Naive B cell (primary cell): ENCODE measurements around the gene PPP2R1B. TPM values are rescaled to one million over a fixed set of nuclear protein-coding genes. Genes with fewer than 3 reads are reported as not detected.

ENCODE experiments used
- ATAC-seq, 2 donors: fragments of 150-1000 bp; cut with Tn5 transposase; 2 replicates each; pipeline ENCODE4 v1.10.0; 2021; ENCODE audit warnings: low read depth in 2 of 2, mild to moderate bottlenecking in 2 of 2, moderate library complexity in 2 of 2
- DNase-seq: peaks from one replicate; pipeline ENCODE4 v3.0.0; 2022
- H3K27ac Mint-ChIP-seq, 6 donors: one replicate each; pipeline ENCODE4 v1.8.0; 2020 to 2022; ENCODE audit warnings: mild to moderate bottlenecking in 6 of 6, mixed read lengths in 6 of 6, moderate library complexity in 5 of 6, inconsistent platforms in 2 of 6
- H3K27me3 Mint-ChIP-seq, 3 donors: one replicate each; pipeline ENCODE4 v1.8.0; 2021 to 2022; ENCODE audit warnings: mixed read lengths in 3 of 3, mild to moderate bottlenecking in 1 of 3
- H3K36me3 Mint-ChIP-seq, 2 donors: one replicate each; pipeline ENCODE4 v1.8.0; 2020 to 2022; ENCODE audit warnings: mixed read lengths in 2 of 2, inconsistent platforms in 1 of 2, mild to moderate bottlenecking in 1 of 2
- H3K4me1 Mint-ChIP-seq, 3 donors: one replicate each; pipeline ENCODE4 v1.8.0; 2020 to 2022; ENCODE audit warnings: mixed read lengths in 3 of 3, inconsistent platforms in 1 of 3, mild to moderate bottlenecking in 1 of 3, moderate library complexity in 1 of 3
- H3K4me3 Mint-ChIP-seq, 8 donors: one replicate each; pipeline ENCODE4 v1.8.0; 2020 to 2022; ENCODE audit warnings: mild to moderate bottlenecking in 8 of 8, mixed read lengths in 8 of 8, moderate library complexity in 8 of 8, inconsistent platforms in 2 of 8
- H3K9me3 Mint-ChIP-seq, 7 donors: one replicate each; pipeline ENCODE4 v1.8.0; 2020 to 2022; ENCODE audit warnings: mixed read lengths in 7 of 7, mild to moderate bottlenecking in 5 of 7, inconsistent platforms in 2 of 7, moderate library complexity in 1 of 7
- polyA plus RNA-seq, 6 donors: library from polyadenylated mRNA; unstranded; fragments of 300-500 nt; fragmentation: Illumina TruSeq; gene quantifications; one replicate each; pipeline ENCODE4 v1.2.3, GENCODE V29; 2021; ENCODE audit warnings: low read depth in 6 of 6

PPP2R1B gene
- polyA plus RNA-seq, 6 donors from 2014 or later: 14.8 to 23.0 (median 18.6) TPM

- Mint-ChIP-seq H3K9me3 (no peaks in the 10 kb centered on the region), H3K4me1 (peaks cover under 1 to 9% (median 7%) of the 10 kb centered on the region in 3 donors), H3K36me3 (peaks cover 27 to 28% of the 10 kb centered on the region in 2 donors), H3K4me3 (no peak overlapping the region), H3K27ac (no peak overlapping the region), H3K27me3 (no peaks in the 10 kb centered on the region)
- ATAC-seq (no peak), DNase-seq (no peak)
These were observed 63.6 kb downstream of the PPP2R1B start for GRCh38 chr11:111702623-111703022.

DNA sequence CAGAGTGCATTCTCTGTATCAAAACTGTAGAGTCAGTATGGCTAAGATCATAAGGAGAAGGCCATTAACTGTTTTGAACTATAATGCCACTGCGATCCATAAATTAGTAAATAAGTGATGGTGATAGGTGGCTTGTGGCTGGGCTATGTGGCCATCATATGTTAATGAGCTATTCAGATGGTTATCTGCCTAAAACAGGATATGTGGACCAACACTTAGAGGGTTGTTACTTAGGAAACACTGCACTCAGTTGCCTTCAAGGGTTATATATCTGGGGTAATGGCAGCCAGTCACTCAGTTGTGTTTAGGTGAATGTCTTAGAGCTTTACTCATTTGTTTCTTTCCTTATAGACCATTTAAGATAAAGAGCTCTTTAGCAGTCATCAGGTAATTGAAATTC, 66.0 kb downstream of the PPP2R1B start:
- peaks cover 6 to 14% (median 10%) of the 10 kb centered on the region in 3 donors for H3K4me1 Mint-ChIP-seq
- peaks cover 11 to 15% of the 10 kb centered on the region in 2 donors for H3K36me3 Mint-ChIP-seq
- H3K27ac Mint-ChIP-seq: no peak overlapping the region
- H3K9me3 Mint-ChIP-seq: no peaks in the 10 kb centered on the region
- H3K4me3 Mint-ChIP-seq: no peak overlapping the region
- no peaks in the 10 kb centered on the region for H3K27me3 Mint-ChIP-seq
- ATAC-seq: no peak
- no peak for DNase-seq

- DNase-seq: no peak
- H3K4me1 Mint-ChIP-seq: peaks cover 9 to 16% (median 14%) of the 10 kb centered on the region in 3 donors
- ATAC-seq: no peak
- H3K4me3 Mint-ChIP-seq: no peak overlapping the region
- H3K27me3 Mint-ChIP-seq: no peaks in the 10 kb centered on the region
- no peaks in the 10 kb centered on the region for H3K9me3 Mint-ChIP-seq
- peaks cover 10% of the 10 kb centered on the region in 2 donors for H3K36me3 Mint-ChIP-seq
- H3K27ac Mint-ChIP-seq: no peak overlapping the region
These were observed 66.5 kb downstream of the PPP2R1B start for GRCh38 chr11:111699579-111700156.

- Mint-ChIP-seq H3K4me1 (peaks cover 11 to 18% (median 15%) of the 10 kb centered on the region in 3 donors), H3K27ac (no peak overlapping the region), H3K4me3 (no peak overlapping the region), H3K27me3 (no peaks in the 10 kb centered on the region), H3K9me3 (no peaks in the 10 kb centered on the region), H3K36me3 (peaks cover 9 to 10% of the 10 kb centered on the region in 2 donors)
- ATAC-seq (no peak), DNase-seq (no peak)
These were observed 67.2 kb downstream of the PPP2R1B start for GRCh38 chr11:111698852-111699559.

DNA sequence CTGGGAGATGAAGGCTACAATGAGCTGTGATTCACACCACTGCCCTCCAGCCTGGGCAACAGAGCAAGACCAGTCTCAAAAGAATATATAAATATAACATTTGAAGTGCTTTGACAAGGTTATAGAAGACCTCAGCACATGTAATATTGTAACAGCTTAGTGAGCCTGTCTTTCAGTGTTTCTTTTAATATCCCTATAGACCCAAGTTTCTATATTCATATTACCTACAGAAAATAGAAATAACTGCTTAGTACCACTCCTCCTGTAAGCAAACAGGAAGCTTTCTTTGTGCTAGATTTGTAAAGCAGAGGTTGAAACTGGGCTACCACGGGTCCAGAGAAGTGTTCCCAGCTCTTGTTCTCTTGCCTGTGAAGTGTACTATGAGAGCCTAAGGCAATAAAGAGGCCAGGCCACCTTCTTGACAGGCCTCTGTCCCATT, 68.2 kb downstream of the PPP2R1B start:
- ATAC-seq (no peak), DNase-seq (no peak)
- peaks cover 0 to 5% of the 10 kb centered on the region in 2 donors for H3K36me3 Mint-ChIP-seq
- H3K27ac Mint-ChIP-seq: peak overlapping the region in 1 of 6 donors; percentile 62
- H3K27me3 Mint-ChIP-seq: no peaks in the 10 kb centered on the region
- H3K4me3 Mint-ChIP-seq: no peak overlapping the region
- peaks cover 11 to 18% (median 15%) of the 10 kb centered on the region in 3 donors for H3K4me1 Mint-ChIP-seq
- H3K9me3 Mint-ChIP-seq: no peaks in the 10 kb centered on the region

- H3K4me1 Mint-ChIP-seq: peaks cover 11 to 18% (median 15%) of the 10 kb centered on the region in 3 donors
- ATAC-seq: no peak
- no peak for DNase-seq
- no peaks in the 10 kb centered on the region for H3K27me3 Mint-ChIP-seq
- no peaks in the 10 kb centered on the region for H3K36me3 Mint-ChIP-seq
- H3K9me3 Mint-ChIP-seq: no peaks in the 10 kb centered on the region
- no peak overlapping the region for H3K4me3 Mint-ChIP-seq
- no peak overlapping the region for H3K27ac Mint-ChIP-seq
These were observed 69.6 kb downstream of the PPP2R1B start for GRCh38 chr11:111696556-111696955.

DNA sequence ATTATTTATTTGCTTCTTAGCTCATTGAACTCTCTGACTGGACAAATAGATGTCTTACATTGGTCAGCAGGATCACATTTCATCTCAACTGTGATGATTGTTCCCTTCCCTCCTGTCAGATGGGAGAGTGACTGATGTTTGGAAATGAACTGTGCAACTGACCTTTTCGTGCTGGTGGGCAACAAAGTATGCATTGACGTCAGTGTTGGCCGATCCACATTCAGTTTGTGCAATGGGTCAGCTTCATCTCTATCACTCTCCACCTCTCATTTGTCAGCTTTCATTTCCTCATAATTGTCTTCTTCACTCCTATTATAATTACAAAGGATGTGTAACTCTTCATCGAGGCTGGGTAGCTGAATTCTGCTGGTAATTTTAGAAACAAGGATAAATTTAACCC, 71.3 kb downstream of the PPP2R1B start:
- DNase-seq (no peak), ATAC-seq (no peak)
- Mint-ChIP-seq H3K4me3 (no peak overlapping the region), H3K36me3 (peaks cover 0 to 4% of the 10 kb centered on the region in 2 donors), H3K9me3 (peaks cover 0 to 2% (median 0%) of the 10 kb centered on the region in 7 donors), H3K27me3 (no peaks in the 10 kb centered on the region), H3K4me1 (peaks cover 11 to 18% (median 15%) of the 10 kb centered on the region in 3 donors), H3K27ac (peak overlapping the region in 1 of 6 donors; percentile 21)

DNA sequence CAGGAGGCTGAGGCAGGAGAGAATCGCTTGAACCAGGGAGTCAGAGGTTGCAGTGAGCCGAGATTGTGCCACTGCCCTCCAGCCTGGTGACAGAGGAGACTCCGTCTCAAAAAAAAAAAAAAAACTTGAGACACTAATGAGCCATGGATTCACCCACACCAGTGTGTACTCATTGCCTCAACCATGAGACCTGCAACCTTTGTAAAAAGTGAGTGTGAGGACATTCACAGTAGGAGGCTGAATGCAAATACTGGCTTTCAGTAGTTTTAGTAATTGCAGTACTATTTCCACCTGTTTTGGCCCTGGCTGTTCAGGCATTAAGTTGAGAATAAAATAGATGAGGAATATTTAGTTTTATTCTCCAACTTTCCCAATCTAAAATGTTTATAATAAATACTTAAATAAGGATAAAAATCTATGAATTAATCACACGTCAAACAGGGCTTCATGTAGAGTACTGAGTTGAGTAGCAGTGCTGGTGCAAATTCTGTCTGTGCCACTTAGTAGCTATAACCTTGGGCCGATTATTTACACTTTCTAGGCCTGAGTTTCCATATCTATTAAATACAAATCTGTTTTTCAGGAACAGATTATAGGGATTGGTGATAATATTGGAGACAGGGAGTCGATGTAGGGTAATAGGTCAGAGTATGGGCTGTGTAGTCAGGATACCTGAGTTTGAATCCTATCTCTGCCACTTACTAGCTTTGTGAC, 72.8 kb downstream of the PPP2R1B start:
- Mint-ChIP-seq H3K27me3 (no peaks in the 10 kb centered on the region), H3K36me3 (peaks cover 13 to 14% of the 10 kb centered on the region in 2 donors), H3K9me3 (peaks cover 0 to 2% (median 0%) of the 10 kb centered on the region in 7 donors), H3K4me3 (no peak overlapping the region), H3K4me1 (peaks cover 11 to 17% (median 13%) of the 10 kb centered on the region in 3 donors), H3K27ac (peak overlapping the region in 1 of 6 donors; percentile 59)
- DNase-seq: no peak
- ATAC-seq: no peak

DNA sequence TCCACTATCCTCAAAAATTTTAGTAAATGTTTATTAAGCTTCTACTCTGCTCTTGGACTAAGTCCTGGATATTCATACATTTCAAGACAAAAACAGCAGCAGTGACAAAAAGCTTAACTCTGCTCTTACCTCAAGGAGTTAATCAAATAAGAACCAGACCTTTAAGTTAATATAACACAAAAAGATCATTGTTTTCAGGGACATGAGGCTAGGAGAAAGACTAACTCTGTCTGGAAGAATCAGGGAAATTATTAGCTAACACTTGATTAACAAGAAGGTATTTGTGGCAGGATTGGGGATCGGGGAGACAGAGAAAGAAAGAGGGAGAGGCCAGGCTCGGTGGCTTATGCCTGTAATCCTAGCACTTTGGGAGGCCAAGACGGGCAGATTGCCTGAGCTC, 74.4 kb downstream of the PPP2R1B start:
- Mint-ChIP-seq H3K27ac (no peak overlapping the region), H3K4me1 (peaks cover 4 to 7% (median 6%) of the 10 kb centered on the region in 3 donors), H3K4me3 (no peak overlapping the region), H3K9me3 (peaks cover 0 to 2% (median 0%) of the 10 kb centered on the region in 7 donors), H3K36me3 (peaks cover 19 to 22% of the 10 kb centered on the region in 2 donors), H3K27me3 (no peaks in the 10 kb centered on the region)
- ATAC-seq (no peak), DNase-seq (no peak)

- Mint-ChIP-seq H3K27me3 (no peaks in the 10 kb centered on the region), H3K27ac (no peak overlapping the region), H3K4me1 (peaks cover 4 to 7% (median 6%) of the 10 kb centered on the region in 3 donors), H3K4me3 (no peak overlapping the region), H3K9me3 (peaks cover 0 to 2% (median 0%) of the 10 kb centered on the region in 7 donors), H3K36me3 (peaks cover 19 to 25% of the 10 kb centered on the region in 2 donors)
- ATAC-seq: no peak
- no peak for DNase-seq
These were observed 75.0 kb downstream of the PPP2R1B start for GRCh38 chr11:111691176-111691575.

- peak overlapping the region in 1 of 6 donors; percentile 67 for H3K27ac Mint-ChIP-seq
- no peaks in the 10 kb centered on the region for H3K4me1 Mint-ChIP-seq
- H3K9me3 Mint-ChIP-seq: peaks cover 0 to 2% (median 0%) of the 10 kb centered on the region in 7 donors
- no peak for DNase-seq
- H3K27me3 Mint-ChIP-seq: no peaks in the 10 kb centered on the region
- H3K4me3 Mint-ChIP-seq: no peak overlapping the region
- ATAC-seq: no peak
- peaks cover 19 to 25% of the 10 kb centered on the region in 2 donors for H3K36me3 Mint-ChIP-seq
These were observed 78.2 kb downstream of the PPP2R1B start for GRCh38 chr11:111688013-111688412.

GRCh38 chr11:111684251-111684650, 81.9 kb downstream of the PPP2R1B start:
- no peak for DNase-seq
- no peaks in the 10 kb centered on the region for H3K9me3 Mint-ChIP-seq
- H3K36me3 Mint-ChIP-seq: peaks cover 15 to 20% of the 10 kb centered on the region in 2 donors
- no peaks in the 10 kb centered on the region for H3K27me3 Mint-ChIP-seq
- no peak overlapping the region for H3K4me3 Mint-ChIP-seq
- peaks cover 0 to 2% (median 0%) of the 10 kb centered on the region in 3 donors for H3K4me1 Mint-ChIP-seq
- H3K27ac Mint-ChIP-seq: no peak overlapping the region
- ATAC-seq: no peak

DNA sequence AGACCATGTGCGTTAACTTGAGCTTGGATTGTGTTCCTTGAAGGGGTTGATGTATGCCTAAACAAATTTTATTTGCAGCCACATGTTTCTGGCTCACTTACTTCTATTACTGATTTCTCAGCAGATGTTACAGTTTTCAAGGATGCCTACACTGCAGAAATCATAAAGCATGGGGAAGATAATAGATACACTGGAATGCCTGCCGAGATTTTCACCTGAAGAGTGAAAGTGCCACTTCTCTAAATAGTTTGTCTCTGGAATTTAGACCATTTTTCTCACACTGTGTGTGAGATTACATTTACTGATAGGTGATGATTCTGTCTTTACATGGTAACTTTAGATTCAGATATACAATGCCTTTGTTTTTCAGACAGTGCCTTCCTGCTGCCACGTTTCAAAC, 82.4 kb downstream of the PPP2R1B start:
- Mint-ChIP-seq H3K9me3 (no peaks in the 10 kb centered on the region), H3K4me1 (peaks cover 0 to 2% (median 0%) of the 10 kb centered on the region in 3 donors), H3K36me3 (peaks cover 10 to 15% of the 10 kb centered on the region in 2 donors), H3K4me3 (no peak overlapping the region), H3K27ac (no peak overlapping the region), H3K27me3 (no peaks in the 10 kb centered on the region)
- ATAC-seq (no peak), DNase-seq (no peak)
